Spleen (tissue), 7 donors: ENCODE measurements around the gene IL1R2.

Experiments
- POLR2A ChIP-seq, 3 donors: fragments of 450-650 bp; IDR thresholded peaks; one replicate each; pipeline ENCODE4 v1.5.1; 2017; ENCODE audit warnings: antibody characterized with exemption in 3 of 3, mild to moderate bottlenecking in 1 of 3
- POLR2AphosphoS5 ChIP-seq, 3 donors: sonication (generic); formaldehyde crosslinking; IDR thresholded peaks; one replicate each; pipeline ENCODE4 v1.5.1; 2017; ENCODE audit warnings: antibody characterized with exemption in 3 of 3
- TF ChIP-seq, protein P1 (sequence below), 11 experiments: fragments of 200-600 bp in 7 of 11; fragments of 450-650 bp in 4 of 11; sonication (generic) in 4 of 11; IDR thresholded peaks in 8 of 11; conservative IDR thresholded peaks in 3 of 11; 1 replicate in 7 of 11; 2 replicates in 4 of 11; pipeline versions ENCODE4 v1.4.0 to v1.8.0; 2016 to 2021; ENCODE audit warnings: antibody characterized with exemption in 11 of 11, inconsistent platforms in 4 of 11, mild to moderate bottlenecking in 1 of 11
- donor health status: DM: no; HTN: no; CAD: no; lungs with moderate emphysema.
- donor health status: DM: no; HTN: no; CAD: no.
- donor health status: DM: no; HTN: no; CAD: no.

GRCh38 chr2:101986376-101986775, 5.4 kb upstream of the IL1R2 start:
- TF ChIP-seq, protein P1, sequence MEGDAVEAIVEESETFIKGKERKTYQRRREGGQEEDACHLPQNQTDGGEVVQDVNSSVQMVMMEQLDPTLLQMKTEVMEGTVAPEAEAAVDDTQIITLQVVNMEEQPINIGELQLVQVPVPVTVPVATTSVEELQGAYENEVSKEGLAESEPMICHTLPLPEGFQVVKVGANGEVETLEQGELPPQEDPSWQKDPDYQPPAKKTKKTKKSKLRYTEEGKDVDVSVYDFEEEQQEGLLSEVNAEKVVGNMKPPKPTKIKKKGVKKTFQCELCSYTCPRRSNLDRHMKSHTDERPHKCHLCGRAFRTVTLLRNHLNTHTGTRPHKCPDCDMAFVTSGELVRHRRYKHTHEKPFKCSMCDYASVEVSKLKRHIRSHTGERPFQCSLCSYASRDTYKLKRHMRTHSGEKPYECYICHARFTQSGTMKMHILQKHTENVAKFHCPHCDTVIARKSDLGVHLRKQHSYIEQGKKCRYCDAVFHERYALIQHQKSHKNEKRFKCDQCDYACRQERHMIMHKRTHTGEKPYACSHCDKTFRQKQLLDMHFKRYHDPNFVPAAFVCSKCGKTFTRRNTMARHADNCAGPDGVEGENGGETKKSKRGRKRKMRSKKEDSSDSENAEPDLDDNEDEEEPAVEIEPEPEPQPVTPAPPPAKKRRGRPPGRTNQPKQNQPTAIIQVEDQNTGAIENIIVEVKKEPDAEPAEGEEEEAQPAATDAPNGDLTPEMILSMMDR (IDR thresholded peaks at IDR 0.05 in 8 of 11, conservative IDR thresholded peaks at IDR 0.05 in 3 of 11) = no peak
- TF ChIP-seq POLR2A (IDR thresholded peaks at IDR 0.05) = no peak
- TF ChIP-seq POLR2AphosphoS5 (IDR thresholded peaks at IDR 0.05) = no peak
